HG02981 (cell line): Measurements from ENCODE around the gene GAS7.

ENCODE experiments used
- ATAC-seq: cut with Tn5 transposase; IDR thresholded peaks from one replicate; pipeline ENCODE4 v1.9.1; 2021; ENCODE audit warnings: mild to moderate bottlenecking, moderate library complexity; ENCODE audit not compliant: unreplicated experiment

The GAS7 gene

GRCh38 chr17:9987779-9988585 is 210.4 kb downstream of the GAS7 start:
- no peak for ATAC-seq

- ATAC-seq = no peak
These were observed 211.5 kb downstream of the GAS7 start for GRCh38 chr17:9986754-9987382.

- ATAC-seq = no peak
These were observed 212.8 kb downstream of the GAS7 start for GRCh38 chr17:9985646-9986045.

- ATAC-seq = no peak
These were observed 213.6 kb downstream of the GAS7 start for GRCh38 chr17:9984768-9985167.

GRCh38 chr17:9982159-9982558 is 216.2 kb downstream of the GAS7 start:
- no peak for ATAC-seq

GRCh38 chr17:9981344-9981915 is 217.0 kb downstream of the GAS7 start:
- no peak for ATAC-seq

- ATAC-seq = no peak
These were observed 218.9 kb downstream of the GAS7 start for GRCh38 chr17:9979463-9979995.

- ATAC-seq = no peak
These were observed 221.2 kb downstream of the GAS7 start for GRCh38 chr17:9977180-9977575.

GRCh38 chr17:9976283-9977179 is 221.9 kb downstream of the GAS7 start:
- ATAC-seq = no peak

- ATAC-seq = no peak
These were observed 223.7 kb downstream of the GAS7 start for GRCh38 chr17:9974448-9975381.

GRCh38 chr17:9973669-9974447 is 224.5 kb downstream of the GAS7 start:
- ATAC-seq = no peak

GRCh38 chr17:9971991-9972390 is 226.4 kb downstream of the GAS7 start:
- ATAC-seq = no peak

- ATAC-seq = no peak
These were observed 229.0 kb downstream of the GAS7 start for GRCh38 chr17:9969301-9969935.

- ATAC-seq = no peak
These were observed 229.5 kb downstream of the GAS7 start for GRCh38 chr17:9968881-9969280.

- no peak for ATAC-seq
These were observed 230.4 kb downstream of the GAS7 start for GRCh38 chr17:9968008-9968407.

GRCh38 chr17:9959377-9959981 is 238.9 kb downstream of the GAS7 start:
- ATAC-seq = no peak

GRCh38 chr17:9958586-9959281 is 239.7 kb downstream of the GAS7 start:
- no peak for ATAC-seq

- ATAC-seq = no peak
These were observed 241.2 kb downstream of the GAS7 start for GRCh38 chr17:9957244-9957643.
